Loucy (cell line): ENCODE measurements around the gene TEAD4.

Source experiments
- H2AFZ ChIP-seq: fragments of 200-600 bp; sonication (generic); 2 replicates; pipeline ENCODE4 v1.6.0; 2016; ENCODE audit warnings: antibody characterized with exemption, mild to moderate bottlenecking, low read length, moderate library complexity
- H3F3A ChIP-seq: fragments of 200-600 bp; 2 replicates; pipeline ENCODE4 v1.6.0; 2016; ENCODE audit warnings: antibody characterized with exemption, low read depth, mild to moderate bottlenecking
- H3K27me3 ChIP-seq: fragments of 200-600 bp; sonication (generic); 2 replicates; pipeline ENCODE4 v1.6.1; 2014; ENCODE audit warnings: low read length, mild to moderate bottlenecking; ENCODE audit not compliant: insufficient read depth, poor library complexity, severe bottlenecking
- H3K36me3 ChIP-seq: fragments of 200-600 bp; sonication (generic); 2 replicates; pipeline ENCODE4 v1.6.1; 2016; ENCODE audit warnings: low read length; ENCODE audit not compliant: insufficient read depth
- H3K4me1 ChIP-seq: fragments of 200-600 bp; sonication (generic); 2 replicates; pipeline ENCODE4 v1.5.1; 2014; ENCODE audit warnings: low read length, mild to moderate bottlenecking; ENCODE audit not compliant: insufficient read depth, poor library complexity, severe bottlenecking
- H3K4me2 ChIP-seq: fragments of 200-600 bp; sonication (generic); 2 replicates; pipeline ENCODE4 v1.6.0; 2014; ENCODE audit warnings: antibody characterized with exemption, low read length, low read depth, mild to moderate bottlenecking; ENCODE audit not compliant: poor library complexity, severe bottlenecking
- H3K4me3 ChIP-seq: fragments of 200-600 bp; sonication (generic); 2 replicates; pipeline ENCODE4 v1.5.1; 2014; ENCODE audit warnings: low read length, mild to moderate bottlenecking, mixed read lengths; ENCODE audit not compliant: poor library complexity, severe bottlenecking
- H3K79me2 ChIP-seq: fragments of 200-600 bp; sonication (generic); 2 replicates; pipeline ENCODE4 v1.6.1; 2014; ENCODE audit warnings: low read length; ENCODE audit not compliant: insufficient read depth
- H3K9ac ChIP-seq: fragments of 200-600 bp; sonication (generic); 2 replicates; pipeline ENCODE4 v1.6.0; 2014; ENCODE audit warnings: mild to moderate bottlenecking, low read depth, low read length, moderate library complexity; ENCODE audit not compliant: poor library complexity, severe bottlenecking
- H3K9me2 ChIP-seq: fragments of 200-600 bp; sonication (generic); replicated peaks from 2 replicates; pipeline ENCODE4 v1.6.1; 2016; ENCODE audit warnings: low read depth, low read length, mixed read lengths
- H3K9me3 ChIP-seq: fragments of 200-600 bp; sonication (generic); 2 replicates; pipeline ENCODE4 v1.6.1; 2014; ENCODE audit warnings: mild to moderate bottlenecking, antibody characterized with exemption, low read length, low read depth; ENCODE audit not compliant: insufficient read depth
- H4K20me1 ChIP-seq: fragments of 200-600 bp; sonication (generic); 2 replicates; pipeline ENCODE4 v1.6.0; 2014; ENCODE audit warnings: antibody characterized with exemption, low read length, mild to moderate bottlenecking; ENCODE audit not compliant: insufficient read depth, poor library complexity, severe bottlenecking
- CTCF ChIP-seq: fragments of 200-600 bp; sonication (generic); conservative IDR thresholded peaks from 2 replicates; pipeline ENCODE4 v1.5.1; 2014; ENCODE audit warnings: mild to moderate bottlenecking, antibody characterized with exemption, low read length
- EZH2phosphoT487 ChIP-seq: fragments of 200-600 bp; IDR thresholded peaks from 2 replicates; pipeline ENCODE4 v1.6.1; 2018; ENCODE audit warnings: antibody characterized with exemption, mild to moderate bottlenecking, moderate library complexity, borderline replicate concordance

Gene TEAD4

GRCh38 chr12:2984698-2985097 is 25.5 kb downstream of the TEAD4 start:
- TF ChIP-seq CTCF (no peak), EZH2phosphoT487 (no peak)
- Histone ChIP-seq H3K4me2 (no peak overlapping the region), H3K4me3 (no peak overlapping the region), H3K36me3 (no peaks in the 10 kb centered on the region), H3F3A (no peaks in the 10 kb centered on the region), H3K79me2 (no peaks in the 10 kb centered on the region), H3K4me1 (no peaks in the 10 kb centered on the region), H3K9me3 (0 out of 2 replicates have a peak, but pooled peaks cover under 1% of the 10 kb centered on the region), H3K9me2 (no peaks in the 10 kb centered on the region), H3K9ac (no peak overlapping the region), H4K20me1 (no peaks in the 10 kb centered on the region), H2AFZ (no peak overlapping the region), H3K27me3 (no peaks in the 10 kb centered on the region)

- H3K4me3 ChIP-seq = no peak overlapping the region
- H3K9ac ChIP-seq = no peak overlapping the region
- H3K9me3 ChIP-seq = peaks cover 5% of the 10 kb centered on the region
- no peaks in the 10 kb centered on the region for H4K20me1 ChIP-seq
- no peaks in the 10 kb centered on the region for H3K9me2 ChIP-seq
- H3K79me2 ChIP-seq = no peaks in the 10 kb centered on the region
- H3K36me3 ChIP-seq = no peaks in the 10 kb centered on the region
- TF ChIP-seq EZH2phosphoT487 (no peak), CTCF (no peak)
- no peaks in the 10 kb centered on the region for H3F3A ChIP-seq
- no peaks in the 10 kb centered on the region for H3K27me3 ChIP-seq
- H2AFZ ChIP-seq = no peak overlapping the region; the same call in 1 of the 2 replicates
- H3K4me1 ChIP-seq = no peaks in the 10 kb centered on the region
- no peak overlapping the region for H3K4me2 ChIP-seq
These were observed 27.7 kb downstream of the TEAD4 start for GRCh38 chr12:2986876-2987275.

GRCh38 chr12:2988494-2988893 is 29.3 kb downstream of the TEAD4 start:
- Histone ChIP-seq H3K4me1 (no peaks in the 10 kb centered on the region), H3K9ac (no peak overlapping the region), H4K20me1 (no peaks in the 10 kb centered on the region), H3K4me2 (no peak overlapping the region), H3K9me3 (peaks cover 5% of the 10 kb centered on the region), H3K4me3 (no peak overlapping the region), H3K27me3 (no peaks in the 10 kb centered on the region), H3K79me2 (no peaks in the 10 kb centered on the region), H2AFZ (no peak overlapping the region), H3F3A (no peaks in the 10 kb centered on the region), H3K36me3 (no peaks in the 10 kb centered on the region), H3K9me2 (no peaks in the 10 kb centered on the region)
- TF ChIP-seq CTCF = no peak
